A549 treated with AZD9567 at 1 μM for 4 hours (cell line): ENCODE data around the gene KLHDC3. TPM values are rescaled to one million over a fixed set of nuclear protein-coding genes. Genes with fewer than 3 reads are reported as not detected.

ENCODE experiments used
- total RNA-seq: library from RNA; stranded (reverse); fragments of 200-300 nt; extraction: Qiagen RNA extraction; gene quantifications from 5 replicates; pipeline ENCODE4 v1.2.3, GENCODE V29; 2022; ENCODE audit not compliant: insufficient read depth

Gene KLHDC3, protein sequence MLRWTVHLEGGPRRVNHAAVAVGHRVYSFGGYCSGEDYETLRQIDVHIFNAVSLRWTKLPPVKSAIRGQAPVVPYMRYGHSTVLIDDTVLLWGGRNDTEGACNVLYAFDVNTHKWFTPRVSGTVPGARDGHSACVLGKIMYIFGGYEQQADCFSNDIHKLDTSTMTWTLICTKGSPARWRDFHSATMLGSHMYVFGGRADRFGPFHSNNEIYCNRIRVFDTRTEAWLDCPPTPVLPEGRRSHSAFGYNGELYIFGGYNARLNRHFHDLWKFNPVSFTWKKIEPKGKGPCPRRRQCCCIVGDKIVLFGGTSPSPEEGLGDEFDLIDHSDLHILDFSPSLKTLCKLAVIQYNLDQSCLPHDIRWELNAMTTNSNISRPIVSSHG
- total RNA-seq = 26.1 to 33.2 TPM (median 28.5 TPM) in 5 replicates

DNA sequence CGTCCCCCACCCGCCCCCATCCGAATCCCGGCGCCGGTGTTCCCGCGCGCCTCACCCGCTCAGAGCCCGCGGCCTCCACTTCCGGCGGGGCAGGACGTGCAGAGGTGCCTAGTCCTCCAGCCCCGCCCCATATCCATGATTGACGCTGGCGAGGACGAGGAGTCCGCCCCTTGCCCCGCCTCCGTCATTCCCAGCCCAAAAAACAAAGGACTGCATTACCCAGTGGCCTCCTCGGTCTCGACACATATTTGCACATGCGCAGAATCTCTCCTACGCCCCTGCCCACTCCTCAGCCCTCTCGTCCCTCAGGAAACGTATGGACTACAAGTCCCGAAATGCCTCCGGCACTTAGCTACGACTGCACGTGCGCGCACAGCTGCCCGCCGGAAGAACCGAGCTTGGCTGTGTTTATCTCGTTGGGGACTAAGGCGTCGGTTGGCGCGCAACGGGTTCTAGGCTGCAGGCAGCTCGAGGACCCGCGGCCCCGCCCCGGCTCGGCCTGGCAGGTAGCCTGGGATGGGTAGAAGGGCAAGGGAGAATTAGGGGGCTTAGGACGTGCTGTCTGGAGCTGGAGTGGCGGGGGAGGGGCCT is at the start of gene KLHDC3, which contains the start of gene MEA1:
TSS of gene KLHDC3 (plus strand) at position 407 of the 591 bp plus-strand sequence. CDS start 2,944 bp downstream, outside the sequence.
TSS of gene MEA1 (minus strand) at position 104 of the 591 bp plus-strand sequence. CDS start 133 bp downstream, outside the sequence.

DNA sequence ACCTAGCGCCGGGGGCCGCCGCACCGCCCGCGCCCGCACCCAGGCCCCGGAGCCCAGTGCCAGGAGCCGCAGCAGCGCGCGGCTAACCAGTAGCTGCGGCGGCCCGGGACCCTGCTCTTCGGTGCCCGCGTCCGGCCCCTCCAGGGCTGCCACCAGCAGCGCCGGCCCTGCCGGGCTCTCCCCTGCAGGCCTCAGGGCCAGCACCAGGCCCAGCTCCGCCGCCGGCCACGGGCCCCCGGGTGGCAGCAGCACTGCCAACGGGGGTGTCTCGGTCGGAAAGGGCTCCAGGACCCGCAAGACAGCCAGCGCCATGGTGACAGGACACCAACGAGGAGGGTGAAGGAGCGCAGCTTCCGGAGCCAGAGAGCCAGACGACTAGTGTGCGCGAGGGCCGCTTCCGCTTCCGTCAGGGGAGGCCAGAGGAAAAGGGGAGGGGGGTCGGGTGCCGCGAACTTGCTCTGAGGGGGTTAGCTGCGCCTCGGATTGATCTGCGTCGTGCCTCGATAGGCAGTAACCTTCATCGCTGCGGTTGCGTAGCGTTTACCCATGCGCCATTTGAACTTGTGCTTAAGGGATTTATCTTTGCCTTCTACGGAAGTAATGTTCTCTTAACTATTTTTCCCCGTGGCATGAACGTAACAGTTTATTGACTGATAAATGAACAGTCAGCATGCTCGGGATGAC is 35.1 kb upstream of the KLHDC3 start, which contains the start of gene PEX6:
TSS of gene PEX6 (minus strand) at position 343 of the 684 bp plus-strand sequence. CDS start at position 312, 31 bp downstream.

DNA sequence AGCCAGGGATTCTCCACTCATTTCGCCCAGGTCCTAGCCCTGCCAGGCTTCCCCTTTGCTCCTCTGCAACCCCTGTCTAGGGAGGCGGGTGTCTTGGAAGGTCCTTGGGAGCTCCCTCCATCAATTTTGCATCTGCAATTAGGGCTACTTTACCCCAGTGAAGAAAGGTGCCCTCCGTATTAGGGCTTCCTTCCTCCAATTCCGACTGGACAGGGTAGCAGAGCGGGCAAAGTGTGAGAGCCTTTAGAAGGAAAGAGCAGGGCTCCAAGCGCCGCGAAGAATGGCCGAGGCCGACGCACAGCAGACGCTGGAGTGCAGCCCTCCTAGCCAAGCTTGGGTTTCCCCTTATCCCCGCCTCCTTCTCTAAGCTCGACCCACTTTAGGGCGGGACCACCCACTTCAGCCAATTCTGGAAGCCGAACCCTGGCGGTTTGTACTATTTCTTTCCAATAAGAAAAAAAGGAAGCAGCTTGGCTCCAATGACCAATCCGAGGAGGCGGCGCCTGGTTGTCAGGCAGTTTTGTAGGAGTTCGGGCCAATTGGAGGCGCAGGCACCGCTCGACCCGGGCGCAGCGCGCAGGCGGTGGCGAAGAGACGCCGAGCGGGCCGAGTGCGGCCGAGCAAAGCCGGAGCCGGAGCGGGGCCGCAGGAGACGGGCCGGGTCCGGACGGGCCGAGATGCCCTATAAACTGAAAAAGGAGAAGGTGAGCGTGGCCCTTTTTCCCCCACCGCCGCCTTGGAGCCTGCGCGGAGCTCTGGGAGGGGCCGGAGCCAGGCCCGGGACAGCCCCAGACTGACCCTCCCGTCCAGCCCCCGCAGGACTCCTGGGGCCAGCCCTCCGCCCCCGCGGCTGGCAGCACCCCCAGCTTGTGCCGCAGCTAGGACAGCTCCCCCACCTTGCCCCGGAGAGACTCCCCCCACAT is 29.8 kb upstream of the KLHDC3 start, which contains the start of gene PPP2R5D:
TSS of gene PPP2R5D (plus strand) at position 570 of the 923 bp plus-strand sequence. CDS start at position 678, 108 bp downstream.

DNA sequence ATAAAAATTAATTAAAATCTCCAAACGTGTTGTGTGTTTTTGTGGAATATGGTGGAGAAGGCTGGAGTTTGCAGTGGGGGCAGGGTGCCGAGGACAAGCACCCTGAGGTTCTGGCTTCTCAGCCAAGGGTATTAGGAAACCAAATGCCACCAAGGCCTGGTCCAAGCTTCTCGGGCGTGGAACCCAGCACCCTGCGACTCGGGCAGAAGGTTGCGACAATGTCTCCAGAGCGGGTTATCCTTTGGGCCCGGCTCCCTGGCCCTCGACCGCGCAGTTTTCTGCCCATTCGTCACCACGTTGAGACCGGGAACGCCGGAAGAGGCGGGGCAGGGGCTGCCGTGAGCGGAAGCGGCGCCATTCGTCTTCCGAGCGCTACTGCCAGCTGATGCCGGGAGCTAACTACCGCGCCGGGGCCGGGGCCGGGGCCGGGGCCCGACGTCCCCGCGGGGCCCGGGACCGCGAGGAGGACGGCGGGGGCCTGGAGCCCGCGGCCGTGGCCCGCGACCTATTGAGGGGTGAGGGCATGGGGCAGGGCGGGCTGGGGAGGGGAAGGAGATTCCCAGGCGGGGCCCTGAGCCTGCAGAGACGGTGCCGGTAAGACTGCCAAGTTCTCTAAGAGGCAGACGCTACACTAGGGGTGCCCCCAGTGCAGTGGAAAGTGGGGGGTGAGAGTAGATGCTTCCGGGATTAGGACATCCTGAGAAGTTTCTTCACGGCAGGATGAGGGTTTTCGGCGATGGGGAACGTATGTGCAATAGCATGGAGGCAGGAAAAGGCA is 7.4 kb downstream of the KLHDC3 start, which contains the start of gene RRP36:
TSS of gene RRP36 (plus strand) at position 354 of the 778 bp plus-strand sequence. CDS start at position 386, 32 bp downstream.

DNA sequence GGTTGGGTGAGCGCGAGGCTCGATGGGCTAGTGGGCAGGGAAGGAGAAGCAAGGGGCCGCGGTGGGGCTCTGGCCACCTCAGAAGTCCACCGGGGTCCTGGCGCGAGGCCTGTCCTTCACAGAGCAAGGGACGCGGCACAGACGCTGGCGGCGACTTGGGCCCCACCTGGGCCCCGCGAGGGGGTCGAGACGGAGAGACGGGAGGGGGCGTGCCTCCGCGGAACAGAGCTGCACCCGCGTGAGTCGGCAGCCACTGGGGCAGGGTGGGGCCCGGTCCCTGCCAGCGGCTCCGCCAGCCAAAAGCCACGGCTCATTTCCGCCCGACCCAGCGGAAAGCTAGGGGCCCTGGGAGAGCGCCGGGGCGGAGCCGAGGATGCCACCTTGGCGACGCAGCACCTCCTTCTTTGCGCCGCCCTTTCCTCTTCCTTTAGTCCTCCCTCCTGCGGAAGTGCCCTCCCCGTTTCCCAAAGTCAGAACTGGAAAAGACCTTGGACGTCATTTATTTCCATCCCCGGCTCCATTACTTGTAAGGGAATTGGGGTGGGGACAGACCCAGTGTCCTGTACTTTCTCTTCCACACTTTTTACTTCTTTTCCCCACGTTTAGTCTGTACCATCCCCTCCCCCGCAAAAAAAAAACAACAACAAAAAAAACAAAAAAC is 39.6 kb downstream of the KLHDC3 start, which contains the start of gene CUL7:
TSS of gene CUL7 (minus strand) at position 307 of the 661 bp plus-strand sequence. CDS start 1,063 bp downstream, outside the sequence.

DNA sequence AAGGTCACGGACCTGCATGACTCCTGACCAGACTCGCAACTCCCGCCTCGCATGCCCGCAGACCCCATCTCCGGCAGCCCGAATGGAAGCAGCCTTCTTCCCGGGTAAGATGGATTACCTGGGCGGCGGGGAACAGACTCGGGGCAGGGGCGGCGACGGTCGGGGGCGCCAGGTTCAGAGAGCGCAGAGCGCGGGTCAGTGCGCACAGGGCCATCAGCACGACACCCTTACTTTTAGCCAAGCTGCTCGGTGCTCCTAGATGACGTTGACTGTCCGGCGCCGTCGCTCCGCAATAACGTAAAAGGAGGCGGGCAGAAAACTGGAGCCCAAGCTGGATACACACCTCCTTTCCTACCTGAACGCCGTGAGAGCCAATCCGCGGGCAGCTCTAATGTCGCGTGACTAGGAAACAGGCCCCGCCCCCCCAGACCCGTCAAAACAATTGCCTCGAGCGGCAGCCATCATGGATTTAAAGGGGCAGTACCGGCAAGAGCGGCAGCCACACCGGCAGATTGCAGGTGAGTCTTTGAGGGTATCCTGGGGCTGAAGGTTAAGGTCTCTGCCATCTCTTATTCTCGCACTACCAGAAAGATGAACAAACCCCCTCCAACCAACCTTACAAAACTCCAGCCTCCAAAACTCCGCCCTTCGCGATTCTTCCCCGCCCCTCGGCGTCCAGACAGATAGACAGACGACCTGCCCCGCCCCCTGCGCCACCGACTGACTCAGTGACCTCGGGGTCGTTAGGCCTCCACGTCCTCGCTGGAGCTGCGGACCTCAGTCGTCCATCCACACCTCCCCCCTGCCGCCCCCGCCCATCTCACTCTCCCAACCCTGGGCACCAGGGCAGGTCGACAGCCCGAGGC is 45.4 kb downstream of the KLHDC3 start, which contains the start of the genes KLC4 and MRPL2:
TSS of gene KLC4 (plus strand) at position 464 of the 866 bp plus-strand sequence. CDS start 1,705 bp downstream, outside the sequence.
TSS of gene MRPL2 (minus strand) at position 267 of the 866 bp plus-strand sequence. CDS start at position 214, 53 bp downstream.

Other genes with a start within 250 kb of the KLHDC3 start
- 2.1 to 3.4 TPM (median 2.6 TPM) in 5 replicates for gene BICRAL, start 232.2 kb upstream of the KLHDC3 start, total RNA-seq
- gene RPL7L1, start 134.6 kb upstream of the KLHDC3 start, total RNA-seq = 63.2 to 88.2 TPM (median 65.6 TPM) in 5 replicates
- not detected in 5 replicates for gene PTCRA, start 98.2 kb upstream of the KLHDC3 start, total RNA-seq
- 30.9 to 44.1 TPM (median 40.6 TPM) in 5 replicates for gene CNPY3, start 84.8 kb upstream of the KLHDC3 start, total RNA-seq
- 0.13 to 0.22 TPM (median 0.16 TPM) in 4 of 5 replicates, not detected in the other for gene GNMT, start 53.5 kb upstream of the KLHDC3 start, total RNA-seq
- gene PEX6, start 35.1 kb upstream of the KLHDC3 start, total RNA-seq = 6.8 to 9.0 TPM (median 8.8 TPM) in 5 replicates
- gene PPP2R5D, start 29.7 kb upstream of the KLHDC3 start, total RNA-seq = 24.4 to 30.2 TPM (median 25.9 TPM) in 5 replicates
- 84.2 to 98.3 TPM (median 93.7 TPM) in 5 replicates for gene MEA1, start 303 bp upstream of the KLHDC3 start, total RNA-seq
- 67.4 to 78.5 TPM (median 71.4 TPM) in 5 replicates for gene RRP36, start 7.4 kb downstream of the KLHDC3 start, total RNA-seq
- gene CUL7, start 39.6 kb downstream of the KLHDC3 start, total RNA-seq = 5.6 to 8.5 TPM (median 7.8 TPM) in 5 replicates
- gene MRPL2, start 45.2 kb downstream of the KLHDC3 start, total RNA-seq = 60.2 to 69.4 TPM (median 62.1 TPM) in 5 replicates
- 4.8 to 7.7 TPM (median 6.4 TPM) in 5 replicates for gene KLC4, start 45.4 kb downstream of the KLHDC3 start, total RNA-seq
- 4.4 to 12.7 TPM (median 5.0 TPM) in 5 replicates for gene PTK7, start 62.1 kb downstream of the KLHDC3 start, total RNA-seq
- 13.9 to 16.8 TPM (median 16.4 TPM) in 5 replicates for gene SRF, start 157.0 kb downstream of the KLHDC3 start, total RNA-seq
- gene CUL9, start 167.9 kb downstream of the KLHDC3 start, total RNA-seq = 6.1 to 9.7 TPM (median 9.2 TPM) in 5 replicates
- 54.2 to 100.0 TPM (median 95.4 TPM) in 5 replicates for gene DNPH1, start 215.2 kb downstream of the KLHDC3 start, total RNA-seq
- gene TTBK1, start 229.2 kb downstream of the KLHDC3 start, total RNA-seq = 0.03 to 0.06 TPM (median 0.05 TPM) in 4 of 5 replicates, not detected in the other